Osteocyte (in vitro differentiated cells): ENCODE results near the gene PDGFRB. TPM values are rescaled to one million over a fixed set of nuclear protein-coding genes. Genes with fewer than 3 reads are reported as not detected.

Source experiments
- DNase-seq: peaks from one replicate; pipeline ENCODE4 v3.0.0; 2021; ENCODE audit warnings: mixed read lengths; ENCODE audit not compliant: unreplicated experiment; ENCODE audit errors: extremely low spot score
- H3K27ac Mint-ChIP-seq: one replicate; pipeline ENCODE4 v1.8.0; 2021; ENCODE audit warnings: mild to moderate bottlenecking, mixed read lengths; ENCODE audit not compliant: unreplicated experiment
- H3K27me3 Mint-ChIP-seq: one replicate; pipeline ENCODE4 v1.8.0; 2021; ENCODE audit warnings: mixed read lengths; ENCODE audit not compliant: unreplicated experiment
- H3K36me3 Mint-ChIP-seq: one replicate; pipeline ENCODE4 v1.8.0; 2021; ENCODE audit warnings: mixed read lengths; ENCODE audit not compliant: unreplicated experiment
- H3K4me1 Mint-ChIP-seq: one replicate; pipeline ENCODE4 v1.8.0; 2021; ENCODE audit warnings: mixed read lengths; ENCODE audit not compliant: unreplicated experiment
- H3K4me3 Mint-ChIP-seq: one replicate; pipeline ENCODE4 v1.8.0; 2021; ENCODE audit warnings: mild to moderate bottlenecking, moderate library complexity, mixed read lengths; ENCODE audit not compliant: unreplicated experiment
- H3K9me3 Mint-ChIP-seq: one replicate; pipeline ENCODE4 v1.8.0; 2021; ENCODE audit warnings: mixed read lengths; ENCODE audit not compliant: unreplicated experiment
- CTCF ChIP-seq: fragments of 200-600 bp; sonication (generic); IDR thresholded peaks from 2 replicates; pipeline ENCODE4 v1.5.0; 2021; ENCODE audit warnings: antibody characterized with exemption, mild to moderate bottlenecking, moderate library complexity
- total RNA-seq: library from RNA; stranded (reverse); gene quantifications from 2 replicates; pipeline ENCODE4 v1.2.1, GENCODE V29; 2021

PDGFRB gene
- total RNA-seq, 1 donor from 2014 or later: 1,093 TPM

- DNase-seq: no peak
- TF ChIP-seq CTCF: peak; percentile 11
- no peak overlapping the region for H3K27ac Mint-ChIP-seq
- peaks cover 16% of the 10 kb centered on the region for H3K27me3 Mint-ChIP-seq
- no peak overlapping the region for H3K4me3 Mint-ChIP-seq
- no peaks in the 10 kb centered on the region for H3K36me3 Mint-ChIP-seq
- H3K4me1 Mint-ChIP-seq: peaks cover 18% of the 10 kb centered on the region
- no peaks in the 10 kb centered on the region for H3K9me3 Mint-ChIP-seq
Measured at GRCh38 chr5:150167908-150168307, 12.3 kb upstream of the PDGFRB start.

DNA sequence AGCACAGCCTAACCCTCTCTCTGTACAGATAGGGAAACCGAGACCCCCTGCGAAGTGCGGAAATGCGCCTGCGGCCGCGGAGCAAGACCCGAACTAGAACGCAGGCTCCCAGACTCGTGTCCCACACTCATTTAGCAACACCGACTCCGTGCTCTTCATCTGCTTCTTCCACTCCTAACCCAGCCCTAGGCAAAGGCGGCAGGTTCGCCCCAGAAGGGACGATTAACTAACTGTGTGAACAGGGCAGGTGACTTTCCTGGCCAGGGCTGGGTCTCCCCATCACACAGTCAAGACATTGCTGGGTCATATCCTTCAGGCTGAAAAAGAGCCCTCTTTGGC lies 11.8 kb upstream of the PDGFRB start:
- no peak overlapping the region for H3K27ac Mint-ChIP-seq
- TF ChIP-seq CTCF: no peak
- H3K9me3 Mint-ChIP-seq: no peaks in the 10 kb centered on the region
- no peak for DNase-seq
- no peaks in the 10 kb centered on the region for H3K36me3 Mint-ChIP-seq
- H3K4me3 Mint-ChIP-seq: no peak overlapping the region
- H3K27me3 Mint-ChIP-seq: peaks cover 16% of the 10 kb centered on the region
- peaks cover 18% of the 10 kb centered on the region for H3K4me1 Mint-ChIP-seq

- Mint-ChIP-seq H3K4me1 (peaks cover 23% of the 10 kb centered on the region), H3K36me3 (no peaks in the 10 kb centered on the region), H3K27ac (no peak within 1 kb of the TSS), H3K4me3 (no peak within 1 kb of the TSS), H3K9me3 (no peaks in the 10 kb centered on the region), H3K27me3 (peaks cover 16% of the 10 kb centered on the region)
- no peak for DNase-seq
- TF ChIP-seq CTCF: no peak
Measured at GRCh38 chr5:150166650-150167511, 11.2 kb upstream of the PDGFRB start, which contains the start of gene CDX1. Gene CDX1, plus strand, starts transcription at chr5:150166778. Its CDS starts 99 bp downstream, at chr5:150166877.

- TF ChIP-seq CTCF: no peak
- H3K4me1 Mint-ChIP-seq: peaks cover 29% of the 10 kb centered on the region
- no peaks in the 10 kb centered on the region for H3K9me3 Mint-ChIP-seq
- no peak overlapping the region for H3K27ac Mint-ChIP-seq
- H3K4me3 Mint-ChIP-seq: no peak overlapping the region
- no peaks in the 10 kb centered on the region for H3K36me3 Mint-ChIP-seq
- no peak for DNase-seq
- peaks cover 16% of the 10 kb centered on the region for H3K27me3 Mint-ChIP-seq
Measured at GRCh38 chr5:150166037-150166649, 10.5 kb upstream of the PDGFRB start.
